PC-3 (cell line): Measurements from ENCODE around the gene CHMP6.

Experiments used
- CTCF ChIP-seq: fragments of 300-600 bp; sonication (generic); conservative IDR thresholded peaks from 2 replicates; pipeline ENCODE4 v1.5.1; 2017; ENCODE audit warnings: antibody characterized with exemption, low read depth, mild to moderate bottlenecking, low read length
- EZH2 ChIP-seq: fragments of 300-600 bp; sonication (generic); IDR thresholded peaks from one replicate; pipeline ENCODE4 v1.6.1; 2017; ENCODE audit warnings: antibody characterized with exemption, mild to moderate bottlenecking, low read length; ENCODE audit not compliant: unreplicated experiment
- EZH2phosphoT487 ChIP-seq: fragments of 300-600 bp; sonication (generic); IDR thresholded peaks from 2 replicates; pipeline ENCODE4 v1.6.1; 2018; ENCODE audit warnings: mild to moderate bottlenecking, antibody characterized with exemption, low read length, borderline replicate concordance

- no peak for TF ChIP-seq CTCF
- no peak for TF ChIP-seq EZH2phosphoT487
- no peak for TF ChIP-seq EZH2
These were observed 11.9 kb upstream of the CHMP6 start for GRCh38 chr17:80979547-80980378.
